ENCODE measurements around the gene GALNT12. TPM values are rescaled to one million over a fixed set of nuclear protein-coding genes. Genes with fewer than 3 reads are reported as not detected.

The GALNT12 gene
- 5.8 and 19.7 TPM in 2 replicates for total RNA-seq
- 4.2 and 12.5 TPM in 2 replicates for polyA plus RNA-seq

GRCh38 chr9:98807070-98807813 is at the start of gene GALNT12:
Gene GALNT12, plus strand, starts transcription at chr9:98807670. Its CDS starts 29 bp downstream, at chr9:98807699.
- no peak within 1 kb of the TSS for H3K27ac ChIP-seq
- peaks cover 10% of the 10 kb centered on the region for H3K4me1 ChIP-seq (ENCODE audit: low read depth)
- H3K4me3 ChIP-seq = peak within 1 kb of the TSS; percentile 52
- peak in 1 of 2 donors; percentile 66 for DNase-seq (ENCODE audit: low read depth in 1 of 2, low spot score in 1 of 2)
- TF ChIP-seq CTCF (IDR thresholded peaks at IDR 0.05; ENCODE audit: low read depth, low read length) = no peak
- H3K9me3 ChIP-seq (ENCODE audit: low read depth) = no peaks in the 10 kb centered on the region
- peaks cover 8% of the 10 kb centered on the region for H3K27me3 ChIP-seq
- H3K36me3 ChIP-seq = no peaks in the 10 kb centered on the region

GRCh38 chr9:98760231-98760630 is 47.2 kb upstream of the GALNT12 start:
- Histone ChIP-seq H3K27me3 (no peaks in the 10 kb centered on the region), H3K27ac (no peak overlapping the region), H3K4me1 (ENCODE audit: low read depth) (no peaks in the 10 kb centered on the region), H3K36me3 (peaks cover 9% of the 10 kb centered on the region), H3K9me3 (ENCODE audit: low read depth) (no peaks in the 10 kb centered on the region), H3K4me3 (no peak overlapping the region)
- TF ChIP-seq CTCF (IDR thresholded peaks at IDR 0.05; ENCODE audit: low read depth, low read length) = no peak
- DNase-seq (ENCODE audit: low read depth in 1 of 2, low spot score in 1 of 2) = no peak

GRCh38 chr9:98763986-98764745 is 43.3 kb upstream of the GALNT12 start:
- Histone ChIP-seq H3K9me3 (ENCODE audit: low read depth) (no peaks in the 10 kb centered on the region), H3K36me3 (no peaks in the 10 kb centered on the region), H3K4me3 (no peak overlapping the region), H3K27ac (no peak overlapping the region), H3K4me1 (ENCODE audit: low read depth) (no peaks in the 10 kb centered on the region), H3K27me3 (no peaks in the 10 kb centered on the region)
- no peak for DNase-seq (ENCODE audit: low read depth in 1 of 2, low spot score in 1 of 2)
- TF ChIP-seq CTCF (IDR thresholded peaks at IDR 0.05; ENCODE audit: low read depth, low read length) = no peak

GRCh38 chr9:98765256-98765655 is 42.2 kb upstream of the GALNT12 start:
- Histone ChIP-seq H3K27me3 (no peaks in the 10 kb centered on the region), H3K4me3 (no peak overlapping the region), H3K36me3 (no peaks in the 10 kb centered on the region), H3K4me1 (ENCODE audit: low read depth) (no peaks in the 10 kb centered on the region), H3K27ac (no peak overlapping the region), H3K9me3 (ENCODE audit: low read depth) (no peaks in the 10 kb centered on the region)
- no peak for DNase-seq (ENCODE audit: low read depth in 1 of 2, low spot score in 1 of 2)
- TF ChIP-seq CTCF (IDR thresholded peaks at IDR 0.05; ENCODE audit: low read depth, low read length) = no peak

GRCh38 chr9:98766586-98766985 is 40.9 kb upstream of the GALNT12 start:
- H3K4me1 ChIP-seq (ENCODE audit: low read depth) = no peaks in the 10 kb centered on the region
- no peaks in the 10 kb centered on the region for H3K9me3 ChIP-seq (ENCODE audit: low read depth)
- no peak overlapping the region for H3K4me3 ChIP-seq
- H3K27ac ChIP-seq = no peak overlapping the region
- no peaks in the 10 kb centered on the region for H3K36me3 ChIP-seq
- TF ChIP-seq CTCF (IDR thresholded peaks at IDR 0.05; ENCODE audit: low read depth, low read length) = no peak
- DNase-seq (ENCODE audit: low read depth in 1 of 2, low spot score in 1 of 2) = peak in 1 of 2 donors; percentile 60
- no peaks in the 10 kb centered on the region for H3K27me3 ChIP-seq

All from cardiac muscle cell (in vitro differentiated cells and primary cell).